Ovary (tissue), 3 donors: Measurements from ENCODE around the gene SIX5.

Source experiments
- POLR2A ChIP-seq: fragments of 450-650 bp; IDR thresholded peaks from one replicate; pipeline ENCODE4 v1.6.1; 2017; ENCODE audit warnings: antibody characterized with exemption, mild to moderate bottlenecking, moderate library complexity
- TF ChIP-seq, protein P1 (sequence below), 3 donors: fragments of 450-650 bp in 2 of 3; fragments of 200-600 bp in 1 of 3; IDR thresholded peaks; one replicate each; pipeline versions ENCODE4 v1.5.1 to v1.8.0; 2016 to 2022; ENCODE audit warnings: antibody characterized with exemption in 3 of 3, mild to moderate bottlenecking in 1 of 3
- donor health status: DM: no; HTN: no; CAD: no.

DNA sequence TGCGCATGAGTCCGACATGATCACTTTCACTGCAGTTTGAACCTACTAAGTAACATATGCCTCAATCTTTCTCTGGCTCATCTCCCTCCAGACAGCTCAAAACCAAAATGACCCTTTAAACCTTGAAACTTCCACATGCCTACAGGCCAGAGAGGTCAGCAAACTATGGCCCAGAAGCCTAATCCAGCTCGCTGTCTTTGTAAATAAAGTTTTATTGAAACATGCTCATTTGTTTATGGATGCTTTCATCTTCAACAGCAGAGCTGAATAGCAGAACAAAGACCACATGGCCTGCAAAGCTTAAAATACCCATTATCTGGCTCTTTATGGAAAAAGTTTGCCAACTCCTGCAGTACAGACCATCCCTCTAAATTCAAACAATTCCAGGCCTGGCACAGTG is 53.9 kb downstream of the SIX5 start:
- TF ChIP-seq, protein P1, sequence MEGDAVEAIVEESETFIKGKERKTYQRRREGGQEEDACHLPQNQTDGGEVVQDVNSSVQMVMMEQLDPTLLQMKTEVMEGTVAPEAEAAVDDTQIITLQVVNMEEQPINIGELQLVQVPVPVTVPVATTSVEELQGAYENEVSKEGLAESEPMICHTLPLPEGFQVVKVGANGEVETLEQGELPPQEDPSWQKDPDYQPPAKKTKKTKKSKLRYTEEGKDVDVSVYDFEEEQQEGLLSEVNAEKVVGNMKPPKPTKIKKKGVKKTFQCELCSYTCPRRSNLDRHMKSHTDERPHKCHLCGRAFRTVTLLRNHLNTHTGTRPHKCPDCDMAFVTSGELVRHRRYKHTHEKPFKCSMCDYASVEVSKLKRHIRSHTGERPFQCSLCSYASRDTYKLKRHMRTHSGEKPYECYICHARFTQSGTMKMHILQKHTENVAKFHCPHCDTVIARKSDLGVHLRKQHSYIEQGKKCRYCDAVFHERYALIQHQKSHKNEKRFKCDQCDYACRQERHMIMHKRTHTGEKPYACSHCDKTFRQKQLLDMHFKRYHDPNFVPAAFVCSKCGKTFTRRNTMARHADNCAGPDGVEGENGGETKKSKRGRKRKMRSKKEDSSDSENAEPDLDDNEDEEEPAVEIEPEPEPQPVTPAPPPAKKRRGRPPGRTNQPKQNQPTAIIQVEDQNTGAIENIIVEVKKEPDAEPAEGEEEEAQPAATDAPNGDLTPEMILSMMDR (IDR thresholded peaks at IDR 0.05): no peak
- no peak for TF ChIP-seq POLR2A
